HEK293T (cell line): ENCODE data around the gene LYSMD3.
A peak's percentile ranks its signal among the peaks of the same experiment; 100 is the strongest.

ENCODE experiments used
- BHLHE40 ChIP-seq: fragments of 450-650 bp; IDR thresholded peaks from 2 replicates; pipeline ENCODE4 v1.6.1; 2016; ENCODE audit warnings: mild to moderate bottlenecking, moderate library complexity, borderline replicate concordance
- CTBP1 ChIP-seq: fragments of 450-650 bp; IDR thresholded peaks from 2 replicates; pipeline ENCODE4 v1.6.1; 2016; ENCODE audit warnings: borderline replicate concordance
- ELF4 ChIP-seq: fragments of 450-650 bp; IDR thresholded peaks from 2 replicates; pipeline ENCODE4 v1.6.1; 2017; ENCODE audit warnings: antibody characterized with exemption
- FOXA1 ChIP-seq: fragments of 450-650 bp; IDR thresholded peaks from 2 replicates; pipeline ENCODE4 v1.6.1; 2016; ENCODE audit warnings: mild to moderate bottlenecking
- FOXK2 ChIP-seq: fragments of 450-650 bp; IDR thresholded peaks from 2 replicates; pipeline ENCODE4 v1.6.1; 2016; ENCODE audit warnings: mild to moderate bottlenecking
- FOXM1 ChIP-seq: fragments of 450-650 bp; IDR thresholded peaks from 2 replicates; pipeline ENCODE4 v1.6.1; 2017; ENCODE audit warnings: mild to moderate bottlenecking, borderline replicate concordance
- HDGF ChIP-seq: fragments of 450-650 bp; IDR thresholded peaks from 2 replicates; pipeline ENCODE4 v1.6.1; 2017; ENCODE audit warnings: antibody characterized with exemption, borderline replicate concordance
- NFRKB ChIP-seq: fragments of 450-650 bp; IDR thresholded peaks from 2 replicates; pipeline ENCODE4 v1.6.1; 2016; ENCODE audit warnings: mild to moderate bottlenecking, moderate library complexity
- SP1 ChIP-seq: fragments of 450-650 bp; IDR thresholded peaks from 2 replicates; pipeline ENCODE4 v1.6.1; 2017
- SUZ12 ChIP-seq: fragments of 450-650 bp; IDR thresholded peaks from 2 replicates; pipeline ENCODE4 v1.6.1; 2016; ENCODE audit warnings: mild to moderate bottlenecking

DNA sequence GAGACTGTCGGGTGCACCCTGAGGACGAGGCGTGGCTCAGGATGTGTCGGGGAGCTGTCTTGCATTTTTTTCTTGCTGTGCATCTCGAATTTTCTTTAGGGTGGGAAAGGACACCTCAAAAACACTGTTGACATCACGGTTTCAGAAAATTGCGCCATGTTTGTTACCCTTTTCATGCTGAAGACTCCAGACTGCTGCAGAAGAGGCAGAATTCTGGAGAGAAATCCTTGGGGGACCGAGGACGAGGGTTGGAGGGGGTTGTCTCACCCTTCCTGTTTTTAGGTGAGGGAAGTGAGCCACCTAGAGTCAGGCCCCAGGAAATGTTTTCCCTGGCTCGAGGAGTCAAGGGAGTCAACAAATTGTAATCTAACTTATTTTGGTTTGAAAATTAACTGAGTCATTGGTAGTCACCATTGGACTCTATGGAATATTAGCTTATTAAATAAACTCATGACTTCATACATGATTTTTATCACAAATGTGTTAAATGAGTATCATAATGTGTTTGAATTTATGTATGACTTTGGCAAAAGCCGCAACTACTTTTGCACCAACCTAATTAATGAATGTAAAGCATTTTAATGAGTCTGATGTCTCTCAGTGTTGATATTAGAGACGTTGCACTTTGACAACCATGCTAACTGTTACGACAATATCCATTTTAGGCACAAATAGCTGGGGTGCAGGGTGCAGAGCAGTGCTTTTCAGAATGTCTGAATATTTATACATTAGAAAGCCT, 724 bp upstream of the LYSMD3 start:
- no peak for TF ChIP-seq FOXK2
- TF ChIP-seq SP1, result no peak
- TF ChIP-seq ELF4, result peak; percentile 89
- TF ChIP-seq CTBP1, result no peak
- no peak for TF ChIP-seq SUZ12
- no peak for TF ChIP-seq NFRKB
- TF ChIP-seq FOXA1, result no peak
- TF ChIP-seq BHLHE40, result no peak
- TF ChIP-seq FOXM1, result no peak
- TF ChIP-seq HDGF, result no peak
